ENCODE data around the gene CYP21A2.

- TF ChIP-seq CTCF (conservative IDR thresholded peaks at IDR 0.05 in 1 of 2, IDR thresholded peaks at IDR 0.05 in 1 of 2; ENCODE audit: low read depth in 1 of 2, low read length in 2 of 2) (no peak), EZH2 (IDR thresholded peaks at IDR 0.05; ENCODE audit: low read length, missing control alignments) (no peak)
Measured at GRCh38 chr6:32081168-32081990, 43.2 kb downstream of the CYP21A2 start.
